ENCODE data around the gene CDC16. TPM values are rescaled to one million over a fixed set of nuclear protein-coding genes. Genes with fewer than 3 reads are reported as not detected.

CDC16 gene
- total and polyA plus RNA-seq, 2 of the 13 experiments (the other 11 are each of a cell fraction or from before 2014, with no cell fraction given), result 24.2 to 60.9 TPM

DNA sequence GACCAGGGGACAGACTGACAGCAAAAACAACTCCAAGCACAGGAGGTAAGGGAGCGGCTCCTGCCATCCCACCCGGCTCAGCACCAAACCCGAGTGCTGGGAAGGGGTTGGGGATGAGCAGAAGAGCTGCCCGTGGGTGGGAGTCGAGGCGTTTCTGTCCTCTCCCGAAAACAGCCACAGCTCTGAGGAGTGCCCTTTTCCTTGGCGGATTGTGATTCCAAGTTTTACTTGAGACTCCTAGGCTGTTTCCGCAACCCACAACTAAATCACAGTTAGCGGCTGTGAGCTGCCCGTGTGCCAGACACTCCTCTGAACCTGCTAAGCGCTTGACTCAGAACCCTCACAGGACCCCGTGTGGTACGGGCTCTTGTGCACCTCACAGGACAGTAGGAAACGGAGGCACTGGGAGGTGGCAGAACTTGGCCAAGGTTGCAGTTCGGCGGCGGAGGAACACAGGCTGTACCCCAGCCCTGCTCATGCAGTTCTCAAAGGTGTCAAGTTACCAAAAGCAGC lies 34.2 kb upstream of the CDC16 start (continued):
- TF ChIP-seq, protein P1, sequence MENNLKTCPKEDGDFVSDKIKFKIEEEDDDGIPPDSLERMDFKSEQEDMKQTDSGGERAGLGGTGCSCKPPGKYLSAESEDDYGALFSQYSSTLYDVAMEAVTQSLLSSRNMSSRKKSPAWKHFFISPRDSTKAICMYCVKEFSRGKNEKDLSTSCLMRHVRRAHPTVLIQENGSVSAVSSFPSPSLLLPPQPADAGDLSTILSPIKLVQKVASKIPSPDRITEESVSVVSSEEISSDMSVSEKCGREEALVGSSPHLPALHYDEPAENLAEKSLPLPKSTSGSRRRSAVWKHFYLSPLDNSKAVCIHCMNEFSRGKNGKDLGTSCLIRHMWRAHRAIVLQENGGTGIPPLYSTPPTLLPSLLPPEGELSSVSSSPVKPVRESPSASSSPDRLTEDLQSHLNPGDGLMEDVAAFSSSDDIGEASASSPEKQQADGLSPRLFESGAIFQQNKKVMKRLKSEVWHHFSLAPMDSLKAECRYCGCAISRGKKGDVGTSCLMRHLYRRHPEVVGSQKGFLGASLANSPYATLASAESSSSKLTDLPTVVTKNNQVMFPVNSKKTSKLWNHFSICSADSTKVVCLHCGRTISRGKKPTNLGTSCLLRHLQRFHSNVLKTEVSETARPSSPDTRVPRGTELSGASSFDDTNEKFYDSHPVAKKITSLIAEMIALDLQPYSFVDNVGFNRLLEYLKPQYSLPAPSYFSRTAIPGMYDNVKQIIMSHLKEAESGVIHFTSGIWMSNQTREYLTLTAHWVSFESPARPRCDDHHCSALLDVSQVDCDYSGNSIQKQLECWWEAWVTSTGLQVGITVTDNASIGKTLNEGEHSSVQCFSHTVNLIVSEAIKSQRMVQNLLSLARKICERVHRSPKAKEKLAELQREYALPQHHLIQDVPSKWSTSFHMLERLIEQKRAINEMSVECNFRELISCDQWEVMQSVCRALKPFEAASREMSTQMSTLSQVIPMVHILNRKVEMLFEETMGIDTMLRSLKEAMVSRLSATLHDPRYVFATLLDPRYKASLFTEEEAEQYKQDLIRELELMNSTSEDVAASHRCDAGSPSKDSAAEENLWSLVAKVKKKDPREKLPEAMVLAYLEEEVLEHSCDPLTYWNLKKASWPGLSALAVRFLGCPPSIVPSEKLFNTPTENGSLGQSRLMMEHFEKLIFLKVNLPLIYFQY (CRISPR knock-in tag; IDR thresholded peaks at IDR 0.05; ENCODE audit: borderline replicate concordance), result no peak
- TF ChIP-seq ATF7-NPFF (CRISPR knock-in tag; IDR thresholded peaks at IDR 0.05; ENCODE audit: low read depth) (no peak), NCOR1 (IDR thresholded peaks at IDR 0.05; ENCODE audit: borderline replicate concordance, low read length) (no peak), ZNF382 (CRISPR knock-in tag; IDR thresholded peaks at IDR 0.05; ENCODE audit: borderline replicate concordance) (no peak), ZNF274 (CRISPR knock-in tag; IDR thresholded peaks at IDR 0.05) (no peak), ZNF460 (CRISPR knock-in tag; IDR thresholded peaks at IDR 0.05; ENCODE audit: borderline replicate concordance) (no peak), ZNF816 (CRISPR knock-in tag; IDR thresholded peaks at IDR 0.05; ENCODE audit: borderline replicate concordance) (no peak)
- TF ChIP-seq, protein P2, sequence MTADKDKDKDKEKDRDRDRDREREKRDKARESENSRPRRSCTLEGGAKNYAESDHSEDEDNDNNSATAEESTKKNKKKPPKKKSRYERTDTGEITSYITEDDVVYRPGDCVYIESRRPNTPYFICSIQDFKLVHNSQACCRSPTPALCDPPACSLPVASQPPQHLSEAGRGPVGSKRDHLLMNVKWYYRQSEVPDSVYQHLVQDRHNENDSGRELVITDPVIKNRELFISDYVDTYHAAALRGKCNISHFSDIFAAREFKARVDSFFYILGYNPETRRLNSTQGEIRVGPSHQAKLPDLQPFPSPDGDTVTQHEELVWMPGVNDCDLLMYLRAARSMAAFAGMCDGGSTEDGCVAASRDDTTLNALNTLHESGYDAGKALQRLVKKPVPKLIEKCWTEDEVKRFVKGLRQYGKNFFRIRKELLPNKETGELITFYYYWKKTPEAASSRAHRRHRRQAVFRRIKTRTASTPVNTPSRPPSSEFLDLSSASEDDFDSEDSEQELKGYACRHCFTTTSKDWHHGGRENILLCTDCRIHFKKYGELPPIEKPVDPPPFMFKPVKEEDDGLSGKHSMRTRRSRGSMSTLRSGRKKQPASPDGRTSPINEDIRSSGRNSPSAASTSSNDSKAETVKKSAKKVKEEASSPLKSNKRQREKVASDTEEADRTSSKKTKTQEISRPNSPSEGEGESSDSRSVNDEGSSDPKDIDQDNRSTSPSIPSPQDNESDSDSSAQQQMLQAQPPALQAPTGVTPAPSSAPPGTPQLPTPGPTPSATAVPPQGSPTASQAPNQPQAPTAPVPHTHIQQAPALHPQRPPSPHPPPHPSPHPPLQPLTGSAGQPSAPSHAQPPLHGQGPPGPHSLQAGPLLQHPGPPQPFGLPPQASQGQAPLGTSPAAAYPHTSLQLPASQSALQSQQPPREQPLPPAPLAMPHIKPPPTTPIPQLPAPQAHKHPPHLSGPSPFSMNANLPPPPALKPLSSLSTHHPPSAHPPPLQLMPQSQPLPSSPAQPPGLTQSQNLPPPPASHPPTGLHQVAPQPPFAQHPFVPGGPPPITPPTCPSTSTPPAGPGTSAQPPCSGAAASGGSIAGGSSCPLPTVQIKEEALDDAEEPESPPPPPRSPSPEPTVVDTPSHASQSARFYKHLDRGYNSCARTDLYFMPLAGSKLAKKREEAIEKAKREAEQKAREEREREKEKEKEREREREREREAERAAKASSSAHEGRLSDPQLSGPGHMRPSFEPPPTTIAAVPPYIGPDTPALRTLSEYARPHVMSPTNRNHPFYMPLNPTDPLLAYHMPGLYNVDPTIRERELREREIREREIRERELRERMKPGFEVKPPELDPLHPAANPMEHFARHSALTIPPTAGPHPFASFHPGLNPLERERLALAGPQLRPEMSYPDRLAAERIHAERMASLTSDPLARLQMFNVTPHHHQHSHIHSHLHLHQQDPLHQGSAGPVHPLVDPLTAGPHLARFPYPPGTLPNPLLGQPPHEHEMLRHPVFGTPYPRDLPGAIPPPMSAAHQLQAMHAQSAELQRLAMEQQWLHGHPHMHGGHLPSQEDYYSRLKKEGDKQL (CRISPR knock-in tag; IDR thresholded peaks at IDR 0.05; ENCODE audit: low read depth), result no peak
- TF ChIP-seq, protein P3, sequence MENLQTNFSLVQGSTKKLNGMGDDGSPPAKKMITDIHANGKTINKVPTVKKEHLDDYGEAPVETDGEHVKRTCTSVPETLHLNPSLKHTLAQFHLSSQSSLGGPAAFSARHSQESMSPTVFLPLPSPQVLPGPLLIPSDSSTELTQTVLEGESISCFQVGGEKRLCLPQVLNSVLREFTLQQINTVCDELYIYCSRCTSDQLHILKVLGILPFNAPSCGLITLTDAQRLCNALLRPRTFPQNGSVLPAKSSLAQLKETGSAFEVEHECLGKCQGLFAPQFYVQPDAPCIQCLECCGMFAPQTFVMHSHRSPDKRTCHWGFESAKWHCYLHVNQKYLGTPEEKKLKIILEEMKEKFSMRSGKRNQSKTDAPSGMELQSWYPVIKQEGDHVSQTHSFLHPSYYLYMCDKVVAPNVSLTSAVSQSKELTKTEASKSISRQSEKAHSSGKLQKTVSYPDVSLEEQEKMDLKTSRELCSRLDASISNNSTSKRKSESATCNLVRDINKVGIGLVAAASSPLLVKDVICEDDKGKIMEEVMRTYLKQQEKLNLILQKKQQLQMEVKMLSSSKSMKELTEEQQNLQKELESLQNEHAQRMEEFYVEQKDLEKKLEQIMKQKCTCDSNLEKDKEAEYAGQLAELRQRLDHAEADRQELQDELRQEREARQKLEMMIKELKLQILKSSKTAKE (CRISPR knock-in tag; IDR thresholded peaks at IDR 0.05; ENCODE audit: borderline replicate concordance), result no peak
